Endothelial cell of umbilical vein (primary cell): ENCODE measurements around the gene ENTPD1. TPM values are rescaled to one million over a fixed set of nuclear protein-coding genes. Genes with fewer than 3 reads are reported as not detected.

Source experiments
- BruUV-seq: library from RNA; stranded (reverse); fragments of 400-500 nt; replicated peaks from 2 replicates; lab custom pipeline; 2021; lab: Mats Ljungman, UMichigan
- CTCF ChIA-PET: fragments of 300-600, 350-600 bp; sonication (Branson Sonifier 250); formaldehyde crosslinking; loops from one replicate; lab custom pipeline; 2021; ENCODE audit warnings: antibody characterized with exemption, inconsistent platforms; lab: Charles Lee
- POLR2A ChIA-PET: fragments of 300-600, 350-600 bp; sonication (Branson Sonifier 250); formaldehyde crosslinking; loops from one replicate; lab custom pipeline; 2021; ENCODE audit warnings: antibody characterized with exemption, inconsistent platforms; lab: Charles Lee
- DNase-seq: peaks from one replicate; pipeline ENCODE4 v3.0.0-alpha.2; 2011; ENCODE audit warnings: low read depth, low spot score
- FAIRE-seq: peaks from 2 replicates; lab custom pipeline; 2011; peaks lifted over from hg19 to GRCh38; lab: Jason Lieb, UNC
- H2AFZ ChIP-seq: 2 replicates; pipeline ENCODE4 v1.6.0; 2012; ENCODE audit warnings: low read depth, low read length, control low read depth, inconsistent platforms
- H3K27ac ChIP-seq: 2 replicates; pipeline ENCODE4 v1.5.1; 2011; ENCODE audit warnings: low read depth, mild to moderate bottlenecking, control low read depth, low read length, moderate library complexity; ENCODE audit not compliant: insufficient read depth
- H3K27me3 ChIP-seq, 2 experiments: 2 replicates each; pipeline versions ENCODE4 v1.6.0 to v1.6.1; 2011; ENCODE audit warnings: low read length in 2 of 2, mixed read lengths in 1 of 2; ENCODE audit not compliant: control insufficient read depth in 2 of 2, insufficient read depth in 2 of 2
- H3K36me3 ChIP-seq, 2 experiments: 2 replicates in 1 of 2; 3 replicates in 1 of 2; pipeline ENCODE4 v1.5.1; 2011; ENCODE audit warnings: low read length in 2 of 2, mild to moderate bottlenecking in 1 of 2, moderate library complexity in 1 of 2; ENCODE audit not compliant: control insufficient read depth in 2 of 2, insufficient read depth in 2 of 2; ENCODE audit errors: extremely low read depth in 1 of 2
- H3K4me1 ChIP-seq: 3 replicates; pipeline ENCODE4 v1.5.1; 2011; ENCODE audit warnings: mild to moderate bottlenecking, low read length; ENCODE audit not compliant: control insufficient read depth, insufficient read depth; ENCODE audit errors: extremely low read depth
- H3K4me2 ChIP-seq: 2 replicates; pipeline ENCODE4 v1.6.1; 2011; ENCODE audit warnings: low read length, control low read depth, mixed read lengths; ENCODE audit not compliant: insufficient read depth
- H3K4me3 ChIP-seq, 3 experiments: fragments of 200-600 bp in 1 of 3; sonication (generic), shearing (Covaris generic) in 1 of 3; replicated peaks in 1 of 3; 2 replicates each; pipeline ENCODE4 v1.5.1; 2011 to 2016; ENCODE audit warnings: control low read depth in 3 of 3, low read length in 3 of 3, mild to moderate bottlenecking in 2 of 3, inconsistent platforms in 1 of 3, low read depth in 1 of 3, moderate library complexity in 1 of 3; ENCODE audit not compliant: insufficient read depth in 1 of 3
- H3K79me2 ChIP-seq: 2 replicates; pipeline ENCODE4 v1.6.0; 2012; ENCODE audit warnings: low read length, inconsistent platforms; ENCODE audit not compliant: control insufficient read depth, insufficient read depth
- H3K9ac ChIP-seq: replicated peaks from 2 replicates; pipeline ENCODE3; 2011; ENCODE audit warnings: low read length, control low read depth; ENCODE audit not compliant: insufficient read depth; ENCODE audit errors: extremely low read depth
- H3K9me1 ChIP-seq: replicated peaks from 3 replicates; pipeline ENCODE4 v1.6.0; 2011; ENCODE audit warnings: mild to moderate bottlenecking, low read length; ENCODE audit not compliant: control insufficient read depth, insufficient read depth; ENCODE audit errors: extremely low read depth
- H3K9me3 ChIP-seq: replicated peaks from 2 replicates; pipeline ENCODE4 v1.5.1; 2012; ENCODE audit warnings: low read length, inconsistent platforms; ENCODE audit not compliant: control insufficient read depth, insufficient read depth
- H4K20me1 ChIP-seq: replicated peaks from 2 replicates; pipeline ENCODE3; 2011; ENCODE audit warnings: mild to moderate bottlenecking, low read length; ENCODE audit not compliant: control insufficient read depth, insufficient read depth; ENCODE audit errors: extremely low read depth
- EZH2 ChIP-seq: IDR thresholded peaks from 2 replicates; pipeline ENCODE4 v1.6.1; 2012; ENCODE audit warnings: borderline replicate concordance, low read depth, mild to moderate bottlenecking, moderate library complexity, low read length, inconsistent platforms; ENCODE audit not compliant: severe bottlenecking
- FOS ChIP-seq: IDR thresholded peaks from 2 replicates; pipeline ENCODE4 v1.6.1; 2011; ENCODE audit warnings: mild to moderate bottlenecking, low read length, moderate library complexity, borderline replicate concordance; ENCODE audit not compliant: insufficient read depth
- GATA2 ChIP-seq: IDR thresholded peaks from 2 replicates; pipeline ENCODE4 v1.7.0; 2011; ENCODE audit warnings: low read depth, mild to moderate bottlenecking, moderate library complexity, mixed read lengths, low read length; ENCODE audit not compliant: insufficient read length, insufficient read depth
- JUN ChIP-seq: IDR thresholded peaks from 2 replicates; pipeline ENCODE4 v1.6.1; 2011; ENCODE audit warnings: borderline replicate concordance, low read depth; ENCODE audit not compliant: insufficient read length, insufficient read depth
- MAX ChIP-seq: IDR thresholded peaks from 2 replicates; pipeline ENCODE4 v1.6.1; 2011; ENCODE audit not compliant: insufficient read depth, insufficient read length
- MYC ChIP-seq: IDR thresholded peaks from one replicate; pipeline ENCODE4 v1.6.1; 2011; ENCODE audit warnings: mild to moderate bottlenecking, low read depth, low read length
- POLR2A ChIP-seq: IDR thresholded peaks from 2 replicates; pipeline ENCODE4 v1.6.1; 2012; ENCODE audit warnings: low read depth, mild to moderate bottlenecking, control low read depth, low read length
- POLR2AphosphoS5 ChIP-seq: IDR thresholded peaks from 2 replicates; pipeline ENCODE4 v1.6.1; 2012; ENCODE audit warnings: low read depth, mild to moderate bottlenecking, control low read depth, low read length, moderate library complexity; ENCODE audit not compliant: insufficient read depth
- dilution Hi-C: fragments of 300-500 bp; cut with MboI; formaldehyde crosslinking; loops from one replicate; pipeline ENCODE4 v1.15.0; 2019; ENCODE audit warnings: low sequenced_read_pairs; ENCODE audit not compliant: extremely low pct_ligation_motif_present
- intact Hi-C: fragments of 100-400 bp; cut with micrococcal nuclease; formaldehyde crosslinking; loops from one replicate; pipeline ENCODE4 v1.10.0; 2022
- polyA plus RNA-seq, 4 experiments: library from polyadenylated mRNA; depleted of rRNA in 3 of 4; stranded (reverse) in 3 of 4; unstranded in 1 of 4; fragments of >200 nt; gene quantifications; 2 replicates each; pipeline versions ENCODE4 v1.2.1 to v1.2.3, GENCODE V29; 2011 to 2012; ENCODE audit warnings: missing spikeins in 1 of 4
- total RNA-seq: library from RNA; stranded (reverse); gene quantifications from 2 replicates; pipeline ENCODE4 v1.2.3, GENCODE V29; 2021
- TF ChIP-seq, protein P1 (sequence below), 2 donors: IDR thresholded peaks; 1 replicate in 1 of 2; 2 replicates in 1 of 2; pipeline ENCODE4 v1.5.1; 2011; ENCODE audit warnings: low read length in 2 of 2, mild to moderate bottlenecking in 2 of 2, moderate library complexity in 2 of 2, control low read depth in 1 of 2, inconsistent platforms in 1 of 2, low read depth in 1 of 2; ENCODE audit not compliant: insufficient read depth in 1 of 2; ENCODE audit errors: extremely low read depth in 1 of 2

Gene ENTPD1
- total and polyA plus RNA-seq, 2 donors (not counting 3 experiments of a cell fraction or from before 2014, with no cell fraction given), result 10.2 to 23.0 TPM

- no peaks in the 10 kb centered on the region for H3K79me2 ChIP-seq
- no peak overlapping the region for H3K9ac ChIP-seq
- BruUV-seq, result no TSS peak
- peak; percentile 95 for DNase-seq
- TF ChIP-seq POLR2A (peak; percentile 34), GATA2 (peak; percentile 25), JUN (no peak), EZH2 (no peak)
- no peaks in the 10 kb centered on the region for H3K27me3 ChIP-seq
- H3K4me3 ChIP-seq, result no peak overlapping the region
- H2AFZ ChIP-seq, result peak overlapping the region; percentile 61
- CTCF ChIA-PET, result interaction anchor here (1.0 to 4.9 kb wide), 11 partner anchors 11 to 641 kb away, joined by 3 to 59 read pairs (median 4); partner anchors contain the start of gene TCTN3
- FAIRE-seq, result peak; percentile 84
- peak overlapping the region; percentile 23 for H3K27ac ChIP-seq
- H3K4me2 ChIP-seq, result peak overlapping the region; percentile 42
- dilution Hi-C loops, result no loop called here
- peaks cover 15% of the 10 kb centered on the region for H3K4me1 ChIP-seq
- no peaks in the 10 kb centered on the region for H3K9me3 ChIP-seq
- no peaks in the 10 kb centered on the region for H3K36me3 ChIP-seq
- POLR2A ChIA-PET, result no interaction called here
- intact Hi-C loops, result loop anchor here (1.0 to 2.0 kb wide), 2 partner anchors 13 to 35 kb away; no protein-coding TSS in a partner anchor
- no peaks in the 10 kb centered on the region for H4K20me1 ChIP-seq
- no peaks in the 10 kb centered on the region for H3K9me1 ChIP-seq
Observed at GRCh38 chr10:95729323-95730055, 26.5 kb upstream of the ENTPD1 start.

GRCh38 chr10:95730233-95730632 lies 25.7 kb upstream of the ENTPD1 start:
- Histone ChIP-seq H3K4me2 (no peak overlapping the region), H3K9me1 (no peaks in the 10 kb centered on the region), H3K27me3 (no peaks in the 10 kb centered on the region), H2AFZ (no peak overlapping the region), H3K27ac (no peak overlapping the region), H3K4me3 (no peak overlapping the region), H4K20me1 (no peaks in the 10 kb centered on the region), H3K4me1 (peaks cover 15% of the 10 kb centered on the region), H3K36me3 (no peaks in the 10 kb centered on the region), H3K9me3 (no peaks in the 10 kb centered on the region), H3K79me2 (no peaks in the 10 kb centered on the region), H3K9ac (no peak overlapping the region)
- intact Hi-C loops (no loop called here), dilution Hi-C loops (no loop called here)
- FAIRE-seq (no peak), DNase-seq (no peak)
- TF ChIP-seq FOS, result no peak
- TF ChIP-seq POLR2A, result no peak
- TF ChIP-seq EZH2, result no peak
- TF ChIP-seq, protein P1, sequence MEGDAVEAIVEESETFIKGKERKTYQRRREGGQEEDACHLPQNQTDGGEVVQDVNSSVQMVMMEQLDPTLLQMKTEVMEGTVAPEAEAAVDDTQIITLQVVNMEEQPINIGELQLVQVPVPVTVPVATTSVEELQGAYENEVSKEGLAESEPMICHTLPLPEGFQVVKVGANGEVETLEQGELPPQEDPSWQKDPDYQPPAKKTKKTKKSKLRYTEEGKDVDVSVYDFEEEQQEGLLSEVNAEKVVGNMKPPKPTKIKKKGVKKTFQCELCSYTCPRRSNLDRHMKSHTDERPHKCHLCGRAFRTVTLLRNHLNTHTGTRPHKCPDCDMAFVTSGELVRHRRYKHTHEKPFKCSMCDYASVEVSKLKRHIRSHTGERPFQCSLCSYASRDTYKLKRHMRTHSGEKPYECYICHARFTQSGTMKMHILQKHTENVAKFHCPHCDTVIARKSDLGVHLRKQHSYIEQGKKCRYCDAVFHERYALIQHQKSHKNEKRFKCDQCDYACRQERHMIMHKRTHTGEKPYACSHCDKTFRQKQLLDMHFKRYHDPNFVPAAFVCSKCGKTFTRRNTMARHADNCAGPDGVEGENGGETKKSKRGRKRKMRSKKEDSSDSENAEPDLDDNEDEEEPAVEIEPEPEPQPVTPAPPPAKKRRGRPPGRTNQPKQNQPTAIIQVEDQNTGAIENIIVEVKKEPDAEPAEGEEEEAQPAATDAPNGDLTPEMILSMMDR (IDR thresholded peaks at IDR 0.05; ENCODE audit: extremely low read depth in 1 of 2, insufficient read depth in 1 of 2, low read depth in 1 of 2, low read length in 2 of 2), result no peak
- no peak for TF ChIP-seq POLR2AphosphoS5
- TF ChIP-seq JUN, result no peak
- no peak for TF ChIP-seq MAX
- TF ChIP-seq GATA2, result no peak
- TF ChIP-seq MYC, result no peak
- no TSS peak for BruUV-seq
- ChIA-PET CTCF (interaction anchor here (1.1 to 4.9 kb wide), 6 partner anchors 11 to 113 kb away, joined by 3 to 59 read pairs (median 11); partner anchors contain the start of gene TCTN3), POLR2A (no interaction called here)
